Measurements from ENCODE around the gene DAP. TPM values are rescaled to one million over a fixed set of nuclear protein-coding genes. Genes with fewer than 3 reads are reported as not detected.

The DAP gene
- total RNA-seq, 1 experiment from 2014 or later: 114 TPM

DNA sequence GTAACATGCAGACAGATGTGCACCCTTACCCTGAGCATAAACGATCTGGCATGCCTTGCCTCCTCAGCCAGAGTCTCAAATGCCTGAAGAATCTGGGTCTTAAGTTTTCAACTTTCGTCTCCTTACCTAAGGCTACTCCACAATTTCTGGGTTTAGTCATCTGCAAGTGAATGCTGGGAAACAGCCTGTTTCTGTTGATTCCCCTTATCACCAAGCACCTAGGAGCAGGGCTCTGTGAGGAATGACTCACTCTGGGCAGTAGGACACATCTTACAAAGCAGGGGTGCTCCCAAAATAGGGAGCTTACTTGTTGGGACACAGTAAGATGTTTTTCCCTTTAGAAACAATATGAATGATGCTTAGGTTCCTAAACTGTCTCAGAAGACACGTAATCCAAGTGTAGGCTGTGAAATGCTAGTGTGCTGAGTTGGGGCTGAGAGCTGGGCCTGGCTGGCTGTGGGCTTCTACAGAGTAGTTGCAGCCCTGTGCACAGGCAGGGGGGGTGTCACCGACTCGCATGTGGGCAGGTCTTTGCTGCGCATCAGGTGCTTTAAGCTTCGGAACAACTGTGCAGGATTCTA lies 58.0 kb downstream of the DAP start:
- ChIA-PET POLR2A (interaction anchor here (0.6 to 1.9 kb wide), 4 partner anchors 21 to 1001 kb away, joined by 3 to 7 read pairs (median 3); no protein-coding TSS in a partner anchor), CTCF (interaction anchor here (0.6 to 3.4 kb wide), 19 partner anchors 10 to 1176 kb away, joined by 3 to 15 read pairs (median 4); no protein-coding TSS in a partner anchor)
- intact Hi-C loops (cut with micrococcal nuclease): no loop called here
- no peaks in the 10 kb centered on the region for H3K36me3 Mint-ChIP-seq (ENCODE audit: insufficient read depth, unreplicated experiment)
- peak overlapping the region; percentile 68 for H3K27ac Mint-ChIP-seq (ENCODE audit: low read depth, unreplicated experiment)
- peaks cover 40% of the 10 kb centered on the region for H3K4me1 Mint-ChIP-seq (ENCODE audit: insufficient read depth, unreplicated experiment)
- no peaks in the 10 kb centered on the region for H3K27me3 Mint-ChIP-seq (ENCODE audit: insufficient read depth, unreplicated experiment)
- no peak overlapping the region for H3K4me3 Mint-ChIP-seq (ENCODE audit: unreplicated experiment)
- TF ChIP-seq, protein P1, sequence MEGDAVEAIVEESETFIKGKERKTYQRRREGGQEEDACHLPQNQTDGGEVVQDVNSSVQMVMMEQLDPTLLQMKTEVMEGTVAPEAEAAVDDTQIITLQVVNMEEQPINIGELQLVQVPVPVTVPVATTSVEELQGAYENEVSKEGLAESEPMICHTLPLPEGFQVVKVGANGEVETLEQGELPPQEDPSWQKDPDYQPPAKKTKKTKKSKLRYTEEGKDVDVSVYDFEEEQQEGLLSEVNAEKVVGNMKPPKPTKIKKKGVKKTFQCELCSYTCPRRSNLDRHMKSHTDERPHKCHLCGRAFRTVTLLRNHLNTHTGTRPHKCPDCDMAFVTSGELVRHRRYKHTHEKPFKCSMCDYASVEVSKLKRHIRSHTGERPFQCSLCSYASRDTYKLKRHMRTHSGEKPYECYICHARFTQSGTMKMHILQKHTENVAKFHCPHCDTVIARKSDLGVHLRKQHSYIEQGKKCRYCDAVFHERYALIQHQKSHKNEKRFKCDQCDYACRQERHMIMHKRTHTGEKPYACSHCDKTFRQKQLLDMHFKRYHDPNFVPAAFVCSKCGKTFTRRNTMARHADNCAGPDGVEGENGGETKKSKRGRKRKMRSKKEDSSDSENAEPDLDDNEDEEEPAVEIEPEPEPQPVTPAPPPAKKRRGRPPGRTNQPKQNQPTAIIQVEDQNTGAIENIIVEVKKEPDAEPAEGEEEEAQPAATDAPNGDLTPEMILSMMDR (IDR thresholded peaks at IDR 0.05; ENCODE audit: unreplicated experiment): no peak
- DNase-seq (ENCODE audit: unreplicated experiment): peak; percentile 72
- no TSS peak for BruUV-seq (replicated peaks)
- H3K9me3 Mint-ChIP-seq (ENCODE audit: unreplicated experiment): no peaks in the 10 kb centered on the region

DNA sequence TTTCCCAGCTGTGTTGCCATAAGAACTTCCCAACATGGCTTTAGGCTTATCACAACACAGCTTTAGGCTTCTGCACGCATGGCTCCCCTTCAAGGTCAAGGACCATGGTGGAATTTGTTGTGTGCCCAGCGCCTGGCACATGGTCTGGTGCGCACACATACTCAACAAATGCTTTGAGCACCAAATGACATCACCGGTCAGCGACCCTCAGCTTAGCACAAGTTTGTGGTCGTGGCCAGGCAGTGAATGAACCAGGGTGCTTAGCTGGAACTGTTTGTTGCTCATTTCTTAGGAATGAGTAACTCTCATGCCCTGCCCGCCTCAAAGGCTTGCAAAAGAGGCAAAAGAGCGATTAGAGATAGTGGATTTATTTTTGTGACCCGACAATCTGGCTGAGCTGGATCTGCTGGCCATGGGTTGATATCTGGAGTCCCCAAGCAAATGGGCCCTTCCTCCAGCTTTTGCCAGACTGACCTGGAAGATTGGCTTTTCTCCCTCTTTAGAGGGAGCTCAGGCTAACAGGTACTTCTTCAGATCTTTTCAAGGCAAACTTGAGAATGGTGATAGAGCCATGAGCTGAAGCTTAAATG lies 58.9 kb downstream of the DAP start:
- Mint-ChIP-seq H3K9me3 (ENCODE audit: unreplicated experiment) (no peaks in the 10 kb centered on the region), H3K4me3 (ENCODE audit: unreplicated experiment) (no peak overlapping the region), H3K27me3 (ENCODE audit: insufficient read depth, unreplicated experiment) (no peaks in the 10 kb centered on the region), H3K36me3 (ENCODE audit: insufficient read depth, unreplicated experiment) (no peaks in the 10 kb centered on the region), H3K27ac (ENCODE audit: low read depth, unreplicated experiment) (peak overlapping the region; percentile 30), H3K4me1 (ENCODE audit: insufficient read depth, unreplicated experiment) (peaks cover 39% of the 10 kb centered on the region)
- intact Hi-C loops (cut with micrococcal nuclease): no loop called here
- POLR2A ChIA-PET: interaction anchor here (0.8 to 1.9 kb wide), 3 partner anchors 22 to 43 kb away, joined by 3 to 7 read pairs (median 3); no protein-coding TSS in a partner anchor
- BruUV-seq (replicated peaks): no TSS peak
- CTCF ChIA-PET: interaction anchor here (0.7 to 3.4 kb wide), 27 partner anchors 9 to 1176 kb away, joined by 3 to 16 read pairs (median 4); no protein-coding TSS in a partner anchor
- peak; percentile 46 for DNase-seq (ENCODE audit: unreplicated experiment)
- TF ChIP-seq, protein P1 (IDR thresholded peaks at IDR 0.05; ENCODE audit: unreplicated experiment): no peak

DNA sequence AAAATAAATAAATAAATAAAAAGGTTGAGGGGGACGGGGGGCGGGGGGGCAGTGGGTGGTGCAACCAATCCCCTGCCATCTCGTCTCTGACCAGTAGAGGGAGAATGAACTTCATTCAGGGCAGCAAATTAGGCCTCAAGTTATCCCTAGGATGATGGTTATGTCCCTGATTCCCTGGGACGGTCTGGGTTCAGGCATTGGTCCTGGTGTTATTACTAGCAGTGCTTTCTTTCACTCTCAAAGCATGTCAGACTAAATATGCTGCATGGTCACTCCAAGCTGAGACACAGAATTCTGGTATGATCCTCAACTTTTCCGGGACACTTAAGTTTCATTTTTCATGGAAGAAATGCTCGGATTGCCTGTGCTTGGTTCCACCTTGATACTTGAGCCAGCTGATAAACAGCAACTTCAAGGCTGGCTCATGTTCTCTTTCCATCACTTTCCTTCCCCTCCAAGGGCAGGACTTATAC lies 59.4 kb downstream of the DAP start:
- peak overlapping the region; percentile 30 for H3K27ac Mint-ChIP-seq (ENCODE audit: low read depth, unreplicated experiment)
- ChIA-PET CTCF (interaction anchor here (0.7 to 3.4 kb wide), 22 partner anchors 8 to 1003 kb away, joined by 3 to 16 read pairs (median 4); no protein-coding TSS in a partner anchor), POLR2A (interaction anchor here (1.6 kb wide), 1 partner anchor 44 kb away, joined by 3 read pairs; no protein-coding TSS in a partner anchor)
- H3K9me3 Mint-ChIP-seq (ENCODE audit: unreplicated experiment): no peaks in the 10 kb centered on the region
- TF ChIP-seq, protein P1 (IDR thresholded peaks at IDR 0.05; ENCODE audit: unreplicated experiment): peak; percentile 72
- H3K27me3 Mint-ChIP-seq (ENCODE audit: insufficient read depth, unreplicated experiment): no peaks in the 10 kb centered on the region
- intact Hi-C loops (cut with micrococcal nuclease): no loop called here
- no peaks in the 10 kb centered on the region for H3K36me3 Mint-ChIP-seq (ENCODE audit: insufficient read depth, unreplicated experiment)
- peak; percentile 57 for DNase-seq (ENCODE audit: unreplicated experiment)
- H3K4me3 Mint-ChIP-seq (ENCODE audit: unreplicated experiment): no peak overlapping the region
- H3K4me1 Mint-ChIP-seq (ENCODE audit: insufficient read depth, unreplicated experiment): peaks cover 39% of the 10 kb centered on the region
- BruUV-seq (replicated peaks): no TSS peak

DNA sequence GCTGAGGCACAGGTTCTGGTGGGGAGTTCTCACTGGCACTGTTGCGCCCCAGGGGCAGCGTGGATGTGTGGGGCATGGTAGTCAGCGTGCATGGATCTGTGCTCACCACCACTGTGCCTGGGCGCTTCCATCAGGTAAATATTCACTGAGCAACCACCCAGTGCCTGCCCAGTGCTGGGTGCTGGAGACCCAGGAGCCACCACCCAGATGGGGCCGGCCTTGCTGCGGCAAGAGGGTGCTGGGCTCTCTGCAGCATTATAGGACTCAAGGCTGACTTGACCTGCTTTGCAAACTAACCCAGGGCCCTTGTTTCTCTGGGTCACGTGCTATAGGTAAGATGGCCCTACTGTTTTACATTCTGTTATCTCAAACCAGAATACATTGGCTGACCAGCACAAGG lies 60.5 kb downstream of the DAP start:
- intact Hi-C loops (cut with micrococcal nuclease): no loop called here
- TF ChIP-seq, protein P1 (IDR thresholded peaks at IDR 0.05; ENCODE audit: unreplicated experiment): no peak
- H3K27ac Mint-ChIP-seq (ENCODE audit: low read depth, unreplicated experiment): no peak overlapping the region
- no peaks in the 10 kb centered on the region for H3K36me3 Mint-ChIP-seq (ENCODE audit: insufficient read depth, unreplicated experiment)
- H3K4me1 Mint-ChIP-seq (ENCODE audit: insufficient read depth, unreplicated experiment): peaks cover 34% of the 10 kb centered on the region
- CTCF ChIA-PET: interaction anchor here (0.5 to 3.4 kb wide), 5 partner anchors 10 to 775 kb away, joined by 4 to 16 read pairs (median 6); no protein-coding TSS in a partner anchor
- POLR2A ChIA-PET: interaction anchor here (0.7 kb wide), 1 partner anchor 32 kb away, joined by 4 read pairs; no protein-coding TSS in a partner anchor
- H3K9me3 Mint-ChIP-seq (ENCODE audit: unreplicated experiment): no peaks in the 10 kb centered on the region
- no TSS peak for BruUV-seq (replicated peaks)
- H3K4me3 Mint-ChIP-seq (ENCODE audit: unreplicated experiment): no peak overlapping the region
- no peaks in the 10 kb centered on the region for H3K27me3 Mint-ChIP-seq (ENCODE audit: insufficient read depth, unreplicated experiment)
- DNase-seq (ENCODE audit: unreplicated experiment): no peak
